Measurements from ENCODE around the gene LAMA3.

GRCh38 chr18:23710068-23710527 lies 20.8 kb downstream of the LAMA3 start:
- TF ChIP-seq BCL11B (tag by site-specific recombination; IDR thresholded peaks at IDR 0.05; ENCODE audit: low read depth) (no peak), ZNF777 (tag by site-specific recombination; IDR thresholded peaks at IDR 0.05; ENCODE audit: borderline replicate concordance) (no peak), KLF16 (tag by site-specific recombination; IDR thresholded peaks at IDR 0.05) (no peak), CTCF (tag by site-specific recombination; IDR thresholded peaks at IDR 0.05) (no peak)
